Endothelial cell of umbilical vein (primary cell): ENCODE results near the gene DEFB127. TPM values are rescaled to one million over a fixed set of nuclear protein-coding genes. Genes with fewer than 3 reads are reported as not detected.
"Not testable (repeated sequence)": the region's sequence is repeated elsewhere in the genome, so short reads cannot be mapped to it uniquely, and the experiment has no call there.

ENCODE experiments used
- BruUV-seq: library from RNA; stranded (reverse); fragments of 400-500 nt; replicated peaks from 2 replicates; lab custom pipeline; 2021; lab: Mats Ljungman, UMichigan
- CTCF ChIA-PET: fragments of 300-600, 350-600 bp; sonication (Branson Sonifier 250); formaldehyde crosslinking; loops from one replicate; lab custom pipeline; 2021; ENCODE audit warnings: antibody characterized with exemption, inconsistent platforms; lab: Charles Lee
- POLR2A ChIA-PET: fragments of 300-600, 350-600 bp; sonication (Branson Sonifier 250); formaldehyde crosslinking; loops from one replicate; lab custom pipeline; 2021; ENCODE audit warnings: antibody characterized with exemption, inconsistent platforms; lab: Charles Lee
- DNase-seq: peaks from one replicate; pipeline ENCODE4 v3.0.0-alpha.2; 2011; ENCODE audit warnings: low read depth, low spot score
- FAIRE-seq: peaks from 2 replicates; lab custom pipeline; 2011; peaks lifted over from hg19 to GRCh38; lab: Jason Lieb, UNC
- H2AFZ ChIP-seq: 2 replicates; pipeline ENCODE4 v1.6.0; 2012; ENCODE audit warnings: low read depth, low read length, control low read depth, inconsistent platforms
- H3K27ac ChIP-seq: 2 replicates; pipeline ENCODE4 v1.5.1; 2011; ENCODE audit warnings: low read depth, mild to moderate bottlenecking, control low read depth, low read length, moderate library complexity; ENCODE audit not compliant: insufficient read depth
- H3K27me3 ChIP-seq, 2 experiments: 2 replicates each; pipeline versions ENCODE4 v1.6.0 to v1.6.1; 2011; ENCODE audit warnings: low read length in 2 of 2, mixed read lengths in 1 of 2; ENCODE audit not compliant: control insufficient read depth in 2 of 2, insufficient read depth in 2 of 2
- H3K36me3 ChIP-seq, 2 experiments: 2 replicates in 1 of 2; 3 replicates in 1 of 2; pipeline ENCODE4 v1.5.1; 2011; ENCODE audit warnings: low read length in 2 of 2, mild to moderate bottlenecking in 1 of 2, moderate library complexity in 1 of 2; ENCODE audit not compliant: control insufficient read depth in 2 of 2, insufficient read depth in 2 of 2; ENCODE audit errors: extremely low read depth in 1 of 2
- H3K4me1 ChIP-seq: 3 replicates; pipeline ENCODE4 v1.5.1; 2011; ENCODE audit warnings: mild to moderate bottlenecking, low read length; ENCODE audit not compliant: control insufficient read depth, insufficient read depth; ENCODE audit errors: extremely low read depth
- H3K4me2 ChIP-seq: 2 replicates; pipeline ENCODE4 v1.6.1; 2011; ENCODE audit warnings: low read length, control low read depth, mixed read lengths; ENCODE audit not compliant: insufficient read depth
- H3K4me3 ChIP-seq, 3 experiments: fragments of 200-600 bp in 1 of 3; sonication (generic), shearing (Covaris generic) in 1 of 3; replicated peaks in 1 of 3; 2 replicates each; pipeline ENCODE4 v1.5.1; 2011 to 2016; ENCODE audit warnings: control low read depth in 3 of 3, low read length in 3 of 3, mild to moderate bottlenecking in 2 of 3, inconsistent platforms in 1 of 3, low read depth in 1 of 3, moderate library complexity in 1 of 3; ENCODE audit not compliant: insufficient read depth in 1 of 3
- H3K79me2 ChIP-seq: 2 replicates; pipeline ENCODE4 v1.6.0; 2012; ENCODE audit warnings: low read length, inconsistent platforms; ENCODE audit not compliant: control insufficient read depth, insufficient read depth
- H3K9ac ChIP-seq: replicated peaks from 2 replicates; pipeline ENCODE3; 2011; ENCODE audit warnings: low read length, control low read depth; ENCODE audit not compliant: insufficient read depth; ENCODE audit errors: extremely low read depth
- H3K9me1 ChIP-seq: replicated peaks from 3 replicates; pipeline ENCODE4 v1.6.0; 2011; ENCODE audit warnings: mild to moderate bottlenecking, low read length; ENCODE audit not compliant: control insufficient read depth, insufficient read depth; ENCODE audit errors: extremely low read depth
- H3K9me3 ChIP-seq: replicated peaks from 2 replicates; pipeline ENCODE4 v1.5.1; 2012; ENCODE audit warnings: low read length, inconsistent platforms; ENCODE audit not compliant: control insufficient read depth, insufficient read depth
- H4K20me1 ChIP-seq: replicated peaks from 2 replicates; pipeline ENCODE3; 2011; ENCODE audit warnings: mild to moderate bottlenecking, low read length; ENCODE audit not compliant: control insufficient read depth, insufficient read depth; ENCODE audit errors: extremely low read depth
- EZH2 ChIP-seq: IDR thresholded peaks from 2 replicates; pipeline ENCODE4 v1.6.1; 2012; ENCODE audit warnings: borderline replicate concordance, low read depth, mild to moderate bottlenecking, moderate library complexity, low read length, inconsistent platforms; ENCODE audit not compliant: severe bottlenecking
- FOS ChIP-seq: IDR thresholded peaks from 2 replicates; pipeline ENCODE4 v1.6.1; 2011; ENCODE audit warnings: mild to moderate bottlenecking, low read length, moderate library complexity, borderline replicate concordance; ENCODE audit not compliant: insufficient read depth
- GATA2 ChIP-seq: IDR thresholded peaks from 2 replicates; pipeline ENCODE4 v1.7.0; 2011; ENCODE audit warnings: low read depth, mild to moderate bottlenecking, moderate library complexity, mixed read lengths, low read length; ENCODE audit not compliant: insufficient read length, insufficient read depth
- JUN ChIP-seq: IDR thresholded peaks from 2 replicates; pipeline ENCODE4 v1.6.1; 2011; ENCODE audit warnings: borderline replicate concordance, low read depth; ENCODE audit not compliant: insufficient read length, insufficient read depth
- MYC ChIP-seq: IDR thresholded peaks from one replicate; pipeline ENCODE4 v1.6.1; 2011; ENCODE audit warnings: mild to moderate bottlenecking, low read depth, low read length
- POLR2A ChIP-seq: IDR thresholded peaks from 2 replicates; pipeline ENCODE4 v1.6.1; 2012; ENCODE audit warnings: low read depth, mild to moderate bottlenecking, control low read depth, low read length
- POLR2AphosphoS5 ChIP-seq: IDR thresholded peaks from 2 replicates; pipeline ENCODE4 v1.6.1; 2012; ENCODE audit warnings: low read depth, mild to moderate bottlenecking, control low read depth, low read length, moderate library complexity; ENCODE audit not compliant: insufficient read depth
- dilution Hi-C: fragments of 300-500 bp; cut with MboI; formaldehyde crosslinking; loops from one replicate; pipeline ENCODE4 v1.15.0; 2019; ENCODE audit warnings: low sequenced_read_pairs; ENCODE audit not compliant: extremely low pct_ligation_motif_present
- intact Hi-C: fragments of 100-400 bp; cut with micrococcal nuclease; formaldehyde crosslinking; loops from one replicate; pipeline ENCODE4 v1.10.0; 2022
- polyA plus RNA-seq, 4 experiments: library from polyadenylated mRNA; depleted of rRNA in 3 of 4; stranded (reverse) in 3 of 4; unstranded in 1 of 4; fragments of >200 nt; gene quantifications; 2 replicates each; pipeline versions ENCODE4 v1.2.1 to v1.2.3, GENCODE V29; 2011 to 2012; ENCODE audit warnings: missing spikeins in 1 of 4
- total RNA-seq: library from RNA; stranded (reverse); gene quantifications from 2 replicates; pipeline ENCODE4 v1.2.3, GENCODE V29; 2021
- TF ChIP-seq, protein P1 (sequence below): IDR thresholded peaks from 2 replicates; pipeline ENCODE4 v1.6.1; 2011; ENCODE audit not compliant: insufficient read depth, insufficient read length
- TF ChIP-seq, protein P2 (sequence below), 2 donors: IDR thresholded peaks; 1 replicate in 1 of 2; 2 replicates in 1 of 2; pipeline ENCODE4 v1.5.1; 2011; ENCODE audit warnings: low read length in 2 of 2, mild to moderate bottlenecking in 2 of 2, moderate library complexity in 2 of 2, control low read depth in 1 of 2, inconsistent platforms in 1 of 2, low read depth in 1 of 2; ENCODE audit not compliant: insufficient read depth in 1 of 2; ENCODE audit errors: extremely low read depth in 1 of 2

DEFB127 gene
- total and polyA plus RNA-seq, 2 donors (not counting 3 experiments of a cell fraction or from before 2014, with no cell fraction given) = not detected

DNA sequence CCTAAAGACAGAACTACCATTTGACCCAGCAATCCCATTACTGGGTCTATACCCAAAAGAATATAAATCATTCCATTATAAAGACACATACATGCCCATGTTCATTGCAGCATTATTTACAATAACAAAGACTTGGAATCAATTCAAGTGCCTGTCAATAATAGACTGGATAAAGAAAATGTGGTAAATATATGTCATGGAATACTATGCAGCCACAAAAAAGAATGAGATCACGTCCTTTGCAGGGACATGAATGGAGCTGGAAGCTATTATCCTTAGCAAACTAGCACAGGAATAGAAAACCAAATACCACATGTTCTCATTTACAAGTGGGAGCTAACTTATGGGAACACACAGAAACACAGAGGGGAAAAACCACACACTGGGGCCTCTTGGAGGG is 41.0 kb downstream of the DEFB127 start:
- POLR2A ChIA-PET = no interaction called here
- dilution Hi-C loops (no loop called here), intact Hi-C loops (no loop called here)
- no peaks in the 10 kb centered on the region for H3K9me3 ChIP-seq
- H3K9ac ChIP-seq = no peak overlapping the region
- H3K4me1 ChIP-seq = no peaks in the 10 kb centered on the region
- H4K20me1 ChIP-seq = no peaks in the 10 kb centered on the region
- H2AFZ ChIP-seq = no peak overlapping the region
- CTCF ChIA-PET = no interaction called here
- H3K4me3 ChIP-seq = no peak overlapping the region
- H3K27ac ChIP-seq = no peak overlapping the region
- no peak for FAIRE-seq
- no peaks in the 10 kb centered on the region for H3K9me1 ChIP-seq
- peaks cover 1 to 3% of the 10 kb centered on the region in 2 experiments for H3K27me3 ChIP-seq
- no peak for TF ChIP-seq POLR2A
- TF ChIP-seq, protein P1, sequence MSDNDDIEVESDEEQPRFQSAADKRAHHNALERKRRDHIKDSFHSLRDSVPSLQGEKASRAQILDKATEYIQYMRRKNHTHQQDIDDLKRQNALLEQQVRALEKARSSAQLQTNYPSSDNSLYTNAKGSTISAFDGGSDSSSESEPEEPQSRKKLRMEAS = no peak
- TF ChIP-seq POLR2AphosphoS5 = no peak
- H3K36me3 ChIP-seq = no peaks in the 10 kb centered on the region
- H3K79me2 ChIP-seq = no peaks in the 10 kb centered on the region
- no TSS peak for BruUV-seq
- H3K4me2 ChIP-seq = no peak overlapping the region
- DNase-seq = no peak

DNA sequence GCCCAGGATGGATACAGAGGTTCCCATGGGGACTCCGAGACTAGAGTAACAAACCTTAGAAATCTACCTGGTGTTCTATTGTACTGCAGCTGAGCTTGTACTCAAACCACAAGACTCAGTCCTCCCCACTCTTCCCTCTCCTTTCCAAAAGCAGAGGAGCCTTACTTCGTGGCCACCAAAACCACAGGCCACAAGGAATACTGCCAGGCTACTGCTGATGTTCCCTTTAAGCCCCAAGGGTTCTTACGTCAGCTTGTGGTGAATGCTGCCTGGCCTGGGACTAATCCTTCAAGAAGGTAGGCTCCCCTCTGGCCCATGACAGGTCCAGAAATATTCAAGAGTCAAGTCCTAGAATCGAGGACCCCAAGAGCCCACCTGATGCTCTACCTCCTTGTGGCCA is 42.7 kb downstream of the DEFB127 start:
- Histone ChIP-seq H3K9me1 (no peaks in the 10 kb centered on the region), H3K27me3 (peaks cover 5 to 6% of the 10 kb centered on the region in 2 experiments), H3K9me3 (no peaks in the 10 kb centered on the region), H2AFZ (no peak overlapping the region), H3K4me2 (no peak overlapping the region), H3K79me2 (no peaks in the 10 kb centered on the region), H3K27ac (no peak overlapping the region), H3K4me3 (no peak overlapping the region), H3K36me3 (no peaks in the 10 kb centered on the region), H3K4me1 (no peaks in the 10 kb centered on the region), H3K9ac (no peak overlapping the region), H4K20me1 (no peaks in the 10 kb centered on the region)
- BruUV-seq = no TSS peak
- intact Hi-C loops = no loop called here
- DNase-seq = no peak
- ChIA-PET POLR2A (no interaction called here), CTCF (interaction anchor here (1.4 to 1.6 kb wide), 2 partner anchors 19 to 130 kb away, joined by 3 to 6 read pairs; no protein-coding TSS in a partner anchor)
- no peak for TF ChIP-seq MYC
- TF ChIP-seq POLR2AphosphoS5 = no peak
- no peak for TF ChIP-seq FOS
- TF ChIP-seq, protein P2, sequence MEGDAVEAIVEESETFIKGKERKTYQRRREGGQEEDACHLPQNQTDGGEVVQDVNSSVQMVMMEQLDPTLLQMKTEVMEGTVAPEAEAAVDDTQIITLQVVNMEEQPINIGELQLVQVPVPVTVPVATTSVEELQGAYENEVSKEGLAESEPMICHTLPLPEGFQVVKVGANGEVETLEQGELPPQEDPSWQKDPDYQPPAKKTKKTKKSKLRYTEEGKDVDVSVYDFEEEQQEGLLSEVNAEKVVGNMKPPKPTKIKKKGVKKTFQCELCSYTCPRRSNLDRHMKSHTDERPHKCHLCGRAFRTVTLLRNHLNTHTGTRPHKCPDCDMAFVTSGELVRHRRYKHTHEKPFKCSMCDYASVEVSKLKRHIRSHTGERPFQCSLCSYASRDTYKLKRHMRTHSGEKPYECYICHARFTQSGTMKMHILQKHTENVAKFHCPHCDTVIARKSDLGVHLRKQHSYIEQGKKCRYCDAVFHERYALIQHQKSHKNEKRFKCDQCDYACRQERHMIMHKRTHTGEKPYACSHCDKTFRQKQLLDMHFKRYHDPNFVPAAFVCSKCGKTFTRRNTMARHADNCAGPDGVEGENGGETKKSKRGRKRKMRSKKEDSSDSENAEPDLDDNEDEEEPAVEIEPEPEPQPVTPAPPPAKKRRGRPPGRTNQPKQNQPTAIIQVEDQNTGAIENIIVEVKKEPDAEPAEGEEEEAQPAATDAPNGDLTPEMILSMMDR (IDR thresholded peaks at IDR 0.05; ENCODE audit: extremely low read depth in 1 of 2, insufficient read depth in 1 of 2, low read depth in 1 of 2, low read length in 2 of 2) = no peak
- TF ChIP-seq POLR2A = no peak
- no peak for TF ChIP-seq JUN
- no peak for TF ChIP-seq EZH2
- TF ChIP-seq GATA2 = no peak
- TF ChIP-seq, protein P1 = no peak
- no peak for FAIRE-seq
- dilution Hi-C loops = no loop called here

DNA sequence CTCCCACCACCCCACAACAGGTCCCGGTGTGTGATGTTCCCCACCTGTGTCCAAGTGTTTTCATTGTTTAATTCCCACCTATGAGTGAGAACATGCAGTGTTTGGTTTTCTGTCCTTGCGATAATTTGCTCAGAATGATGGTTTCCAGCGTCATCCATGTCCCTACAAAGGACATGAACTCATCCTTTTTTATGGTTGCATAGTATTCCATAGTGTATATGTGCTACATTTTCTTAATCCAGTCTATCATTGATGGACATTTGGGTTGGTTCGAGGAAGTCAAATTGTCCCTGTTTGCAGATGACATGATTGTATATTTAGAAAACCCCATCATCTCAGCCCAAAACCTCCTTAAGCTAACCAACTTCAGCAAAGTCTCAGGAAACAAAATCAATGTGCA is 46.4 kb downstream of the DEFB127 start:
- H3K9me1 ChIP-seq, H3K79me2 ChIP-seq, H3K4me2 ChIP-seq, BruUV-seq, H2AFZ ChIP-seq, H4K20me1 ChIP-seq, H3K9ac ChIP-seq, intact Hi-C loops, dilution Hi-C loops, CTCF ChIA-PET, H3K36me3 ChIP-seq, POLR2A ChIA-PET, FAIRE-seq, H3K27ac ChIP-seq, H3K4me1 ChIP-seq, DNase-seq, H3K9me3 ChIP-seq, H3K4me3 ChIP-seq: not testable (repeated sequence)
- peaks cover 6 to 14% of the 10 kb centered on the region in 2 experiments for H3K27me3 ChIP-seq
